Measurements from ENCODE around the gene TMEM150B. TPM values are rescaled to one million over a fixed set of nuclear protein-coding genes. Genes with fewer than 3 reads are reported as not detected.

Gene TMEM150B
- total RNA-seq, 1 donor from 2014 or later = 0.89 TPM

DNA sequence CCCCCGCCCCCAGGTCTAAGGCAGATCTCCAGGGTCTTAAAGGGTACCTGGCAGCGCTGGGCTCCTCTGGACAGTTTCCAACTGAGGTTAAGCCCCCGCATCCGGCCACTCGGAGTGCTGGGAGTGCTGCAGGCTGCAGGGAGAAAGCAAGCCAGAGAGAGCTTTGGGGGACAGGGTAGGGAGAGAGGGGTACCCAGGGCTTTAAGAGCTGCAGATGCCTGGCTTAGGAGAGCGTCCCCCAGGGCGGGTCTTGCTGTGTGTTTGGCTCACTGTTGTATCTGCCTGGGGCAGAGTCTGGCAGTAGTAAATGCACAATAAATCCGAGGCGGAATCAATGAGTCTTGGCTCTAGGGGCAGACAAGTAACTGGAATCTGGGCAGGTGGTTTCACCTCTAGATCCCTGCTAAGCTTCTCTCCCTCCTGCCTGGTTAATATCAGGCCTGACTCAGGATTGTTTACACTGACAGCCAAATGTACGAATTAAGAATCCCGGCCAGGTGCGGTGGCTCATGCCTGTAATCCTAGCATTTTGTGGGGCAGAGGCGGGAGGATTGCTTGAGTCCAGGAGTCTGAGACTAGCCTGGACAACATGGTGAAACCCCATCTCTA is 30.2 kb upstream of the TMEM150B start:
- intact Hi-C loops (cut with micrococcal nuclease) = no loop called here

DNA sequence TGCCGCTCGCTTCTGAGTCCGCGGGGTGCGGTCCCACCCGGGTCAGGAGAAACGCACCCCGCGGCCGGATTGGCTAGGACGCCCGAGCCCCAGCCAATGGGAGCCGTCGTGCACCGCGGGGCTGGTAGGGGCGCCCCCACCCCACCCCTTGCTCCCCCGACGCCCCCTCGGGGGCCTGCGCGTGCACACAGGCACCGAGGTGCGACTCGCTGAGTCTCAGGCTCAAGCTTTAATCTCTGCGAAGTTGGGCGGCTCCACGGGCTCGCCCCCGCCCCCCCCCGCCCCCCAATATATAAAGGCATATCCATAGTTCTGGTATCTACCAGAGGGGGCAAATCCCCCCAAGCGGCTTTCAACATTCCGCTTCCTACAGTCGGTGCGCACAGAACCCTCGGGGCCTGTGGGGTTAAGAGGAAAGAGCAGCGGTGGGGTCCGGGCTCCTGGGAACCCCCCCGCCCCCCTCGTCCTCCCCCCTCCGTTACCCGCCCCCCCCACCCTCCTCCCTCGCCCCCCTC is 29.6 kb upstream of the TMEM150B start, which contains the start of gene COX6B2:
COX6B2 (minus strand) TSS at position 22 of the 515 bp plus-strand sequence. CDS start 198 bp downstream, outside the sequence.
- intact Hi-C loops (cut with micrococcal nuclease) = loop anchor here (1.0 kb wide), 1 partner anchor 15 kb away; the partner anchor contains the start of gene KMT5C

GRCh38 chr19:55353803-55354697 is 28.9 kb upstream of the TMEM150B start:
- intact Hi-C loops (cut with micrococcal nuclease) = loop anchor here (1.0 kb wide), 1 partner anchor 15 kb away; the partner anchor contains the start of gene KMT5C

DNA sequence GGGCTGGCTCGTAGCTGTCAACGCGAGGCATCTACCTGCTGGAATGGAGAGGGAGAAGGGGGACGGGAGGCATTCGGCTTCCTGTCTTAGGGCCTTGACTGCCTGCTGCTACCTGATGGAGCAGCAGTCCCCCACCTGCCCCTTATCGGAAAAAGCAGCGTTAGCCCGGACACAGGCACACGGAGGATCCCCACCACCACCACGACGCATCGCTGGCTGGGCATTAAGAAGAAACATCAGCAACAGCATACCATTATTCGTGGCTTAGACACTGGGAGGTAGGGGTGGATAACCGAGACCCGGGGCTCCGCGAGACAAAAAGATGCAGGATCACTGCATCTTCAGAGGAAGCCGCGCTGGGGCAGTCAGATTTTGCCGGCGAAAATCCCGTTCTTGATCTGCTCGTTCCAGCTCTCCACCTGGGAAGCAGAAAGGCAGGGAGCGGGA is 28.2 kb upstream of the TMEM150B start:
- intact Hi-C loops (cut with micrococcal nuclease) = no loop called here

- intact Hi-C loops (cut with micrococcal nuclease) = no loop called here
Observed at GRCh38 chr19:55352549-55353145, 27.5 kb upstream of the TMEM150B start.

DNA sequence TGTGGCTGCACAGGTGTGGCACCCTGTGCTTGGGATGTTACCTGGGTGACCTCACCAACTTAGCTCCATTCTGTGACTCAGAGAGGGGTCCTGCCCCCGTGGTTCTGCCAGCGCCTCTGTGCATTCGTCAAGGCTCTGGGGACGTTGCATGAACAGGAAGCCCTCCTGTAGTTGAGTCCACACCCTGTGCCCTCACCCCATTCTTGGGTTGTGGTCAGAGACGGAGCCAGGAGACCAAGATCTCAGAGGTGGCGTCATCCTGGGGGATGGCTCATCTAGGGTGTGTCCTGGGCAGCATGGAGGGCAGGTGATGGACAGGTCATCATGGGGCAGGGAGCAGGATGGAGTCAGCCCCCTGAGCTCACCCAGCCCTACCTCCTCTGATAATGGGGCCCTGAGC is 26.9 kb upstream of the TMEM150B start:
- intact Hi-C loops (cut with micrococcal nuclease) = no loop called here

DNA sequence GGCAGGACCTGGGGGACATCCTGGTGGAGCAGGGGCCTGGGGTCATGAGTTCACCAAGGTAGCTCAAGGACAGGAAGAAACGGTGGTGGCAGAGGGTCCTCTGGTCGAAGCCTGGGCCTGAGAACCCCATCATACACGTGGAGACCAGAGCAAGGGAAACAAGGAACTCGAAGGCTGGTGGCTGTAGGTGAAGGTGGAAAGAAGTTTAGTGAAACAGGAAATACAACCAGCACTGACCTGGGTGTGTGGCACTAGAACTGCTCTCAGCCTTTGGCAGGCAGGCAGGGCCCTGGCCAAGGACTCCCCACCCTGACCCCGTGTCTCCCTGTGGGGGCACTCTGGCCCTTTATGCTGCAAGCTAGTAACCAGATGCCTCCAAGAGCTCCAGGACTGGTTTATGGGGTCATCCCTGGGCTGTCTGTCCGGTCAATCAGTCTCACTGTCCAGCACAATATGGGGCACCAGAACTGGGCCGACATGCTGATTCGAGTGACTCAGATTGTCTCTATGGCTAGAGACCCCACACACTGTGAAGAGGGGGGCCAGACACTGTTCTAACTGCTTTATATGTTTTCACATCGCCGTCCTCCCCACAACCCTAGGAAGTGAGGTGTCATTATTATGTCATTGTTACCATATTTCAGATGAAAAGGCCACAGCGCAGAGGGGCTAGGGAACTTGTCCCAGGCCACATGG is 25.6 kb upstream of the TMEM150B start:
- intact Hi-C loops (cut with micrococcal nuclease) = no loop called here

DNA sequence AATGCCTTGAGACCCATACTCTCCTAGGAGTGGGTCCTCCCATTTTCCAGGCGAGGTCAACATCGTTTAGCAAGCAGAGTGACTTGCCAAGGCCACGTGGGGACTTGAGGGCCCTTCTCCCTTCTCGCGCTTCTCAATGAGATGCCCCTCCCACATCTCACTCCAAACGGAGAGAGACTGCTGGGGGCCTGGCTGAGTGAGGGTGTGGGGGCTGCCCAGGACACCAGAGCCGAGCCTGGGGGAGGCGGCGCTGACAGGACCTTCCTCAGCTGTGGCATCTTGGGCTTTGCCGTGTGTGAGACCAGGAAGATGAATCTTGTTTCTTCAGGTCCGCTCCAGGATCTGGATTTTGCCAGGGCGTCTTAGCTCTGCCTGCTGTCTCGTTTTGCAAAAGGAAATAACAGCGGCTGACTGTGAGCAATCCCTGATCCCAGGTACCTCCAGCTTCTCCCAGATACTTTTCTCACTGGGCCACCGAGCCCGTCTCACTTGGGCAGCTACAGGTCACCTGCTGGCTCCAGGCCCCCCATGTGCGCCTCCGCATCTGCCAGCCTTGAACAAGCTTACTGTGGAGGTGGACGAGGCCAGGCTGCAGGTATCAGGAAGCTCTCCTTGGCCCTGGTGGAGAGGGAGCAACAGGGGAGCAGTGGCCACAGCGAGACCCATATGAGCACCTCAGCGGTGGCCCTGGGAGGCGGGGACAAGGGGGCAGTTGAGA is 23.3 kb upstream of the TMEM150B start:
- intact Hi-C loops (cut with micrococcal nuclease) = no loop called here

- intact Hi-C loops (cut with micrococcal nuclease) = no loop called here
Observed at GRCh38 chr19:55347442-55348009, 22.4 kb upstream of the TMEM150B start.

GRCh38 chr19:55346725-55347441 is 21.7 kb upstream of the TMEM150B start:
- intact Hi-C loops (cut with micrococcal nuclease) = no loop called here

GRCh38 chr19:55345818-55346724 is 20.9 kb upstream of the TMEM150B start:
- intact Hi-C loops (cut with micrococcal nuclease) = no loop called here

DNA sequence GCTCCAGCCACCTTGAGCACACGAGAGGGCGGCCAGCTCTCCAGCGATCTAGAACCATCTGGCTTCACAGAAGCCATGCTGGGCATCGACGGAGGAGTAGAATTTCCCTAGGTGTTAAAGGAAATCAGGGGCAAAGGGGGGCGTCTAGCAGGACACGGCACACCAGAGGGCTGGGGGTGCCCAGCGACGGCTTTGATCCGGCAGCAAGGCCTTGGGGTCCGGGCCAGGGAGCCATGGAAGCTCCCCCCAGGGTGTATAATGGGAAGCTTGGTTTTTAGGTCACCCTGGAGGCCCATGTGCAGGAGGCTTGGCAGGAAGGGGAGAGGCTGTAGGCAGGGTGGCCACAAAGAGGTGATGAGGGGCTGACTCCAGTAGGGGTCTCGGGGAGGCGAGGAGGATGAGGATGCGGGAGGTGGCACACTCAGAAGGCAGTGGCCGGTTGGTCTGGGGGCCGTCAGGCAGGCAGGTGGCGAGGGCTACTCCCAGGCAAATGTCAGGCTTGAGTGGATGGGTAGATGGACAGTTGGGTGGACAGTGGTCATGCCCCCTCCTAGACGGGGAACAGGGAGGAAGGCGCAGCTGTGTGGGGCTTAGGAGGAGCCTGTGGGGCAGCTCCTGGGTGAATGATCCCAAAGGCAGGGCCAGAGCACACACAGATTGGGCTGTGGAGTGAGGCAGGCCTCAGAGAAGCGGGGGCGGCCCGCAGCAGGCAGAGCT is 20.1 kb upstream of the TMEM150B start:
- intact Hi-C loops (cut with micrococcal nuclease) = no loop called here

- intact Hi-C loops (cut with micrococcal nuclease) = no loop called here
Observed at GRCh38 chr19:55344444-55344843, 19.3 kb upstream of the TMEM150B start.

DNA sequence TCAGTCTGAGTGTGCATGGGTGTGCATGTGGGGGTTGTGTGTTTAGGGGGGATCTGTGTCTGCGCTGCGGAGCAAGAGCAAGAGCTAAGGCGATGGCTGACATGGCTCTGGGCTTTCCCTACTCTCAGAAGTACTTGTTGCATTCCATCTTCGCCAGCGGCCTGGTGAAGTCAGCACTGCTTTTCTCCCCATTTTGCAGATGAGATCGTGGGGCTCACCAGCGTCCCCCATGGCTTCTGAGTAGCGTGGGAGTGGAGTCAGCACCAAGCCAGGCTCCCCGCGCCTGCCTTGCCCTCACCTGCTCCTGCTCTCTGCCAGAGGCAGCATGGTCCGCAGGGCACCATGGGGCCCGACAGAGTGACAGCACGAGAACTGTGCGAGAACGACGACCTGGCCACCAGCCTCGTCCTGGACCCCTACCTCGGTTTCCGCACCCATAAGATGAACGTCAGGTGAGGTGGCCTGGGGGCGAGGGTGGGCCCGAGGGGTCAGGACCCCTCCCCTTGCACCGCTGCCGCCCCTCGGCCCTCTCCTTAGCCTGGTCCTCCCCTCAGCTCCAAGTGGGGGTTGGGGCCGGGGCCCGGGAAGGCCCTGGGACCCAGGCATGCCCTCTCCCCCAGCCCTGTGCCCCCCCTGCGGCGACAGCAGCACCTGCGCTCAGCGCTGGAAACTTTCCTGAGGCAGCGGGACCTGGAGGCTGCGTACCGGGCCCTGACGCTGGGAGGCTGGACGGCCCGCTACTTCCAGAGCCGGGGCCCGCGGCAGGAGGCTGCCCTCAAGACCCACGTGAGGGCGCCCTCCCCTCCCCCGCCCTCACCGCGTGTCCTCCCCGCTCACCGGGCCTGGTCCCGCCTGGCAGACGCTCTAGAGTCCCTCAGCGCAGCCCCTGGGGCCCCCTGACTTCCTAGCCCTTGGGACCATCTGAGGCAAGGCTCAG is 16.7 kb upstream of the TMEM150B start:
- intact Hi-C loops (cut with micrococcal nuclease) = no loop called here

GRCh38 chr19:55341171-55341588 is 16.0 kb upstream of the TMEM150B start:
- intact Hi-C loops (cut with micrococcal nuclease) = no loop called here

DNA sequence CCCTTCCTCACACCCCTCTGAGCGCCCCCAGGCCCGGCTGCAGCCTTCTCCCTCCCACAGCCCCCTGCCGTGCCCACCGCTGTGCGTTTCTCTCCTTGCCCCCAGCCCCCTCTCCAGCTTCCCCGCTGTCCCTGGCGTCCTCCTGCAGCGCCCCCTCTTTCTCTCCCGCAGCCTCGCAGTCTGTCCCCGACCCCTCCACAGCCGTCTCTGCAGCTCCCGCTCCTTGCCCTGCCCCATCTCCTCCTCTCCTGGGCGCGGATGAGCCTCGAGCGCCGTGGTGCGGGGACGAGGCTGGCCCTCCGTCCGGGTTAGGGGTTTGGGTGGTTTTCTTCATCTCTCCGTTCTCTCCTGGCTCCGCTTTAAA is 15.6 kb upstream of the TMEM150B start:
- intact Hi-C loops (cut with micrococcal nuclease) = no loop called here
